PFSK-1 (cell line): ENCODE measurements around the gene ARHGAP6.

Experiments
- FOXP2 ChIP-seq: optimal IDR thresholded peaks from 2 replicates; pipeline ENCODE3; 2011; ENCODE audit warnings: borderline replicate concordance, control low read depth, inconsistent platforms; ENCODE audit not compliant: insufficient read depth; ENCODE audit errors: extremely low read length, extremely low read depth
- POLR2AphosphoS5 ChIP-seq: IDR thresholded peaks from 2 replicates; pipeline ENCODE4 v1.6.1; 2012; ENCODE audit warnings: low read depth, mild to moderate bottlenecking, control low read depth, low read length, moderate library complexity
- REST ChIP-seq, 2 experiments: IDR thresholded peaks; 2 replicates each; pipeline versions ENCODE4 v1.6.1 to v1.8.0; 2011 to 2012; ENCODE audit warnings: low read depth in 2 of 2, low read length in 2 of 2, control low read depth in 1 of 2, inconsistent platforms in 1 of 2, mild to moderate bottlenecking in 1 of 2, moderate library complexity in 1 of 2; ENCODE audit not compliant: insufficient read depth in 1 of 2
- SIN3A ChIP-seq: IDR thresholded peaks from 2 replicates; pipeline ENCODE4 v1.6.1; 2012; ENCODE audit warnings: mild to moderate bottlenecking, low read length, moderate library complexity, borderline replicate concordance; ENCODE audit not compliant: insufficient read depth
- TAF1 ChIP-seq: IDR thresholded peaks from 2 replicates; pipeline ENCODE4 v1.6.1; 2012; ENCODE audit warnings: low read length, control low read depth, borderline replicate concordance; ENCODE audit not compliant: insufficient read depth

ARHGAP6 gene

GRCh38 chrX:11426712-11427452, 238.8 kb downstream of the ARHGAP6 start:
- TF ChIP-seq FOXP2 (no peak), SIN3A (no peak), TAF1 (no peak), REST (IDR thresholded peaks at IDR 0.05; ENCODE audit: insufficient read depth in 1 of 2, low read depth in 2 of 2, low read length in 2 of 2) (no peak), POLR2AphosphoS5 (no peak)

GRCh38 chrX:11424903-11425674, 240.6 kb downstream of the ARHGAP6 start:
- no peak for TF ChIP-seq FOXP2
- no peak for TF ChIP-seq TAF1
- no peak for TF ChIP-seq REST (IDR thresholded peaks at IDR 0.05; ENCODE audit: insufficient read depth in 1 of 2, low read depth in 2 of 2, low read length in 2 of 2)
- TF ChIP-seq POLR2AphosphoS5: no peak
- no peak for TF ChIP-seq SIN3A

- TF ChIP-seq TAF1 (no peak), FOXP2 (no peak), POLR2AphosphoS5 (no peak), REST (IDR thresholded peaks at IDR 0.05; ENCODE audit: insufficient read depth in 1 of 2, low read depth in 2 of 2, low read length in 2 of 2) (no peak), SIN3A (no peak)
These were observed 241.8 kb downstream of the ARHGAP6 start for GRCh38 chrX:11423949-11424348.

GRCh38 chrX:11423362-11423818, 242.3 kb downstream of the ARHGAP6 start:
- TF ChIP-seq FOXP2 (peak; percentile 71), TAF1 (no peak)

GRCh38 chrX:11422525-11422857, 243.2 kb downstream of the ARHGAP6 start:
- TF ChIP-seq FOXP2 (no peak), POLR2AphosphoS5 (no peak), SIN3A (no peak), TAF1 (no peak), REST (IDR thresholded peaks at IDR 0.05; ENCODE audit: insufficient read depth in 1 of 2, low read depth in 2 of 2, low read length in 2 of 2) (no peak)
